Endothelial cell of umbilical vein (primary cell): ENCODE results near the gene HLA-DPB1. TPM values are rescaled to one million over a fixed set of nuclear protein-coding genes. Genes with fewer than 3 reads are reported as not detected.

Source experiments
- BruUV-seq: library from RNA; stranded (reverse); fragments of 400-500 nt; replicated peaks from 2 replicates; lab custom pipeline; 2021; lab: Mats Ljungman, UMichigan
- CTCF ChIA-PET: fragments of 300-600, 350-600 bp; sonication (Branson Sonifier 250); formaldehyde crosslinking; loops from one replicate; lab custom pipeline; 2021; ENCODE audit warnings: antibody characterized with exemption, inconsistent platforms; lab: Charles Lee
- POLR2A ChIA-PET: fragments of 300-600, 350-600 bp; sonication (Branson Sonifier 250); formaldehyde crosslinking; loops from one replicate; lab custom pipeline; 2021; ENCODE audit warnings: antibody characterized with exemption, inconsistent platforms; lab: Charles Lee
- DNase-seq: peaks from one replicate; pipeline ENCODE4 v3.0.0-alpha.2; 2011; ENCODE audit warnings: low read depth, low spot score
- FAIRE-seq: peaks from 2 replicates; lab custom pipeline; 2011; peaks lifted over from hg19 to GRCh38; lab: Jason Lieb, UNC
- H2AFZ ChIP-seq: 2 replicates; pipeline ENCODE4 v1.6.0; 2012; ENCODE audit warnings: low read depth, low read length, control low read depth, inconsistent platforms
- H3K27ac ChIP-seq: 2 replicates; pipeline ENCODE4 v1.5.1; 2011; ENCODE audit warnings: low read depth, mild to moderate bottlenecking, control low read depth, low read length, moderate library complexity; ENCODE audit not compliant: insufficient read depth
- H3K27me3 ChIP-seq, 2 experiments: 2 replicates each; pipeline versions ENCODE4 v1.6.0 to v1.6.1; 2011; ENCODE audit warnings: low read length in 2 of 2, mixed read lengths in 1 of 2; ENCODE audit not compliant: control insufficient read depth in 2 of 2, insufficient read depth in 2 of 2
- H3K36me3 ChIP-seq, 2 experiments: 2 replicates in 1 of 2; 3 replicates in 1 of 2; pipeline ENCODE4 v1.5.1; 2011; ENCODE audit warnings: low read length in 2 of 2, mild to moderate bottlenecking in 1 of 2, moderate library complexity in 1 of 2; ENCODE audit not compliant: control insufficient read depth in 2 of 2, insufficient read depth in 2 of 2; ENCODE audit errors: extremely low read depth in 1 of 2
- H3K4me1 ChIP-seq: 3 replicates; pipeline ENCODE4 v1.5.1; 2011; ENCODE audit warnings: mild to moderate bottlenecking, low read length; ENCODE audit not compliant: control insufficient read depth, insufficient read depth; ENCODE audit errors: extremely low read depth
- H3K4me2 ChIP-seq: 2 replicates; pipeline ENCODE4 v1.6.1; 2011; ENCODE audit warnings: low read length, control low read depth, mixed read lengths; ENCODE audit not compliant: insufficient read depth
- H3K4me3 ChIP-seq, 3 experiments: fragments of 200-600 bp in 1 of 3; sonication (generic), shearing (Covaris generic) in 1 of 3; replicated peaks in 1 of 3; 2 replicates each; pipeline ENCODE4 v1.5.1; 2011 to 2016; ENCODE audit warnings: control low read depth in 3 of 3, low read length in 3 of 3, mild to moderate bottlenecking in 2 of 3, inconsistent platforms in 1 of 3, low read depth in 1 of 3, moderate library complexity in 1 of 3; ENCODE audit not compliant: insufficient read depth in 1 of 3
- H3K79me2 ChIP-seq: 2 replicates; pipeline ENCODE4 v1.6.0; 2012; ENCODE audit warnings: low read length, inconsistent platforms; ENCODE audit not compliant: control insufficient read depth, insufficient read depth
- H3K9ac ChIP-seq: replicated peaks from 2 replicates; pipeline ENCODE3; 2011; ENCODE audit warnings: low read length, control low read depth; ENCODE audit not compliant: insufficient read depth; ENCODE audit errors: extremely low read depth
- H3K9me1 ChIP-seq: replicated peaks from 3 replicates; pipeline ENCODE4 v1.6.0; 2011; ENCODE audit warnings: mild to moderate bottlenecking, low read length; ENCODE audit not compliant: control insufficient read depth, insufficient read depth; ENCODE audit errors: extremely low read depth
- H3K9me3 ChIP-seq: replicated peaks from 2 replicates; pipeline ENCODE4 v1.5.1; 2012; ENCODE audit warnings: low read length, inconsistent platforms; ENCODE audit not compliant: control insufficient read depth, insufficient read depth
- H4K20me1 ChIP-seq: replicated peaks from 2 replicates; pipeline ENCODE3; 2011; ENCODE audit warnings: mild to moderate bottlenecking, low read length; ENCODE audit not compliant: control insufficient read depth, insufficient read depth; ENCODE audit errors: extremely low read depth
- EZH2 ChIP-seq: IDR thresholded peaks from 2 replicates; pipeline ENCODE4 v1.6.1; 2012; ENCODE audit warnings: borderline replicate concordance, low read depth, mild to moderate bottlenecking, moderate library complexity, low read length, inconsistent platforms; ENCODE audit not compliant: severe bottlenecking
- GATA2 ChIP-seq: IDR thresholded peaks from 2 replicates; pipeline ENCODE4 v1.7.0; 2011; ENCODE audit warnings: low read depth, mild to moderate bottlenecking, moderate library complexity, mixed read lengths, low read length; ENCODE audit not compliant: insufficient read length, insufficient read depth
- JUN ChIP-seq: IDR thresholded peaks from 2 replicates; pipeline ENCODE4 v1.6.1; 2011; ENCODE audit warnings: borderline replicate concordance, low read depth; ENCODE audit not compliant: insufficient read length, insufficient read depth
- MYC ChIP-seq: IDR thresholded peaks from one replicate; pipeline ENCODE4 v1.6.1; 2011; ENCODE audit warnings: mild to moderate bottlenecking, low read depth, low read length
- POLR2A ChIP-seq: IDR thresholded peaks from 2 replicates; pipeline ENCODE4 v1.6.1; 2012; ENCODE audit warnings: low read depth, mild to moderate bottlenecking, control low read depth, low read length
- POLR2AphosphoS5 ChIP-seq: IDR thresholded peaks from 2 replicates; pipeline ENCODE4 v1.6.1; 2012; ENCODE audit warnings: low read depth, mild to moderate bottlenecking, control low read depth, low read length, moderate library complexity; ENCODE audit not compliant: insufficient read depth
- dilution Hi-C: fragments of 300-500 bp; cut with MboI; formaldehyde crosslinking; loops from one replicate; pipeline ENCODE4 v1.15.0; 2019; ENCODE audit warnings: low sequenced_read_pairs; ENCODE audit not compliant: extremely low pct_ligation_motif_present
- intact Hi-C: fragments of 100-400 bp; cut with micrococcal nuclease; formaldehyde crosslinking; loops from one replicate; pipeline ENCODE4 v1.10.0; 2022
- polyA plus RNA-seq, 4 experiments: library from polyadenylated mRNA; depleted of rRNA in 3 of 4; stranded (reverse) in 3 of 4; unstranded in 1 of 4; fragments of >200 nt; gene quantifications; 2 replicates each; pipeline versions ENCODE4 v1.2.1 to v1.2.3, GENCODE V29; 2011 to 2012; ENCODE audit warnings: missing spikeins in 1 of 4
- total RNA-seq: library from RNA; stranded (reverse); gene quantifications from 2 replicates; pipeline ENCODE4 v1.2.3, GENCODE V29; 2021
- TF ChIP-seq, protein P1 (sequence below), 2 donors: IDR thresholded peaks; 1 replicate in 1 of 2; 2 replicates in 1 of 2; pipeline ENCODE4 v1.5.1; 2011; ENCODE audit warnings: low read length in 2 of 2, mild to moderate bottlenecking in 2 of 2, moderate library complexity in 2 of 2, control low read depth in 1 of 2, inconsistent platforms in 1 of 2, low read depth in 1 of 2; ENCODE audit not compliant: insufficient read depth in 1 of 2; ENCODE audit errors: extremely low read depth in 1 of 2

HLA-DPB1 gene
- total and polyA plus RNA-seq, 2 donors (not counting 3 experiments of a cell fraction or from before 2014, with no cell fraction given), result 2.3 to 38.0 TPM

DNA sequence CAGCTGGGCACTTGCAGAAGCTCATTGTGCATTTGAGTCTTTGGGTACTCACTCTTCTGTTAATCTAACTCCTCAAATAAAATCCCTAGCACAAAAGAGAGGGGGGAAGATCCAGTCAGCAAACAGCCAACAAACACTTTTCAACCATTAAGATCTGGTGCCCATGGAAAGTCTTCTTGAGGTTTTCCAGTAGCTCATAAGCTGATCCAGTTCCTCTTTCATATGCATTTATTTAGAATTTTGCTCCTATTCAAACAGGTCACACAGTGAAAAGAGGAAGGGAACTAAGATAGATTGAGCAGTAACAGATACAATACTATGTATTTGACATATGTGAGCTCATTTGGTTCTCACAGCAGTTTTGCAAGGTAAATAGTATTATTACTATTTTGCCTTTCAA lies 38.6 kb downstream of the HLA-DPB1 start:
- CTCF ChIA-PET, result interaction anchor here (0.8 to 1.8 kb wide), 5 partner anchors 11 to 247 kb away, joined by 3 to 11 read pairs (median 4); no protein-coding TSS in a partner anchor
- Histone ChIP-seq H3K27ac (no peak overlapping the region), H3K36me3 (no peaks in the 10 kb centered on the region), H3K4me3 (no peak overlapping the region), H3K4me2 (no peak overlapping the region), H4K20me1 (no peaks in the 10 kb centered on the region), H3K9ac (no peak overlapping the region), H3K79me2 (no peaks in the 10 kb centered on the region), H3K27me3 (peaks cover 51 to 53% of the 10 kb centered on the region in 2 experiments), H3K9me1 (no peaks in the 10 kb centered on the region), H2AFZ (no peak overlapping the region), H3K9me3 (no peaks in the 10 kb centered on the region), H3K4me1 (no peaks in the 10 kb centered on the region)
- intact Hi-C loops, result no loop called here
- dilution Hi-C loops, result no loop called here
- no peak for DNase-seq
- no peak for FAIRE-seq
- no TSS peak for BruUV-seq
- POLR2A ChIA-PET, result no interaction called here
- no peak for TF ChIP-seq GATA2
- no peak for TF ChIP-seq JUN
- TF ChIP-seq POLR2A, result no peak
- TF ChIP-seq, protein P1, sequence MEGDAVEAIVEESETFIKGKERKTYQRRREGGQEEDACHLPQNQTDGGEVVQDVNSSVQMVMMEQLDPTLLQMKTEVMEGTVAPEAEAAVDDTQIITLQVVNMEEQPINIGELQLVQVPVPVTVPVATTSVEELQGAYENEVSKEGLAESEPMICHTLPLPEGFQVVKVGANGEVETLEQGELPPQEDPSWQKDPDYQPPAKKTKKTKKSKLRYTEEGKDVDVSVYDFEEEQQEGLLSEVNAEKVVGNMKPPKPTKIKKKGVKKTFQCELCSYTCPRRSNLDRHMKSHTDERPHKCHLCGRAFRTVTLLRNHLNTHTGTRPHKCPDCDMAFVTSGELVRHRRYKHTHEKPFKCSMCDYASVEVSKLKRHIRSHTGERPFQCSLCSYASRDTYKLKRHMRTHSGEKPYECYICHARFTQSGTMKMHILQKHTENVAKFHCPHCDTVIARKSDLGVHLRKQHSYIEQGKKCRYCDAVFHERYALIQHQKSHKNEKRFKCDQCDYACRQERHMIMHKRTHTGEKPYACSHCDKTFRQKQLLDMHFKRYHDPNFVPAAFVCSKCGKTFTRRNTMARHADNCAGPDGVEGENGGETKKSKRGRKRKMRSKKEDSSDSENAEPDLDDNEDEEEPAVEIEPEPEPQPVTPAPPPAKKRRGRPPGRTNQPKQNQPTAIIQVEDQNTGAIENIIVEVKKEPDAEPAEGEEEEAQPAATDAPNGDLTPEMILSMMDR (IDR thresholded peaks at IDR 0.05; ENCODE audit: extremely low read depth in 1 of 2, insufficient read depth in 1 of 2, low read depth in 1 of 2, low read length in 2 of 2), result no peak
- TF ChIP-seq EZH2, result no peak
- no peak for TF ChIP-seq MYC
- TF ChIP-seq POLR2AphosphoS5, result no peak
